RPMI7951 (cell line): ENCODE data around the gene CARM1. TPM values are rescaled to one million over a fixed set of nuclear protein-coding genes. Genes with fewer than 3 reads are reported as not detected.
"Not testable (repeated sequence)": the region's sequence is repeated elsewhere in the genome, so short reads cannot be mapped to it uniquely, and the experiment has no call there.

Experiments used
- DNase-seq: peaks from one replicate; pipeline ENCODE4 v3.0.0-alpha.2; 2012; ENCODE audit warnings: low read depth
- total RNA-seq: library from RNA; depleted of rRNA; stranded (reverse); fragments of >200 nt; shearing (Covaris generic); gene quantifications from 2 replicates; pipeline ENCODE4 v1.2.3, GENCODE V29; 2014

The CARM1 gene
- total RNA-seq, 1 experiment from 2014 or later: 23.9 TPM

GRCh38 chr19:10846500-10847202 lies 24.7 kb upstream of the CARM1 start:
- no peak for DNase-seq

GRCh38 chr19:10848230-10848856 lies 23.0 kb upstream of the CARM1 start, which contains the start of gene C19orf38:
TSS of gene C19orf38 (plus strand) at chr19:10848415. CDS start at chr19:10848509, 94 bp downstream.
- DNase-seq: no peak

- DNase-seq: no peak
Observed at GRCh38 chr19:10850631-10851030, 20.7 kb upstream of the CARM1 start.

GRCh38 chr19:10852098-10852800 lies 19.1 kb upstream of the CARM1 start:
- DNase-seq: peak; percentile 58

- no peak for DNase-seq
Observed at GRCh38 chr19:10852941-10853340, 18.4 kb upstream of the CARM1 start.

GRCh38 chr19:10854350-10855089 lies 16.8 kb upstream of the CARM1 start:
- no peak for DNase-seq

- peak; percentile 37 for DNase-seq
Observed at GRCh38 chr19:10855879-10856522, 15.4 kb upstream of the CARM1 start.

- DNase-seq: not testable (repeated sequence)
Observed at GRCh38 chr19:10856899-10857298, 14.5 kb upstream of the CARM1 start.

- DNase-seq: peak; percentile 34
Observed at GRCh38 chr19:10858204-10858828, 13.0 kb upstream of the CARM1 start.

GRCh38 chr19:10861103-10861651 lies 10.2 kb upstream of the CARM1 start:
- peak; percentile 35 for DNase-seq

- DNase-seq: no peak
Observed at GRCh38 chr19:10862561-10863106, 8.7 kb upstream of the CARM1 start.

- DNase-seq: peak; percentile 80
Observed at GRCh38 chr19:10863107-10863717, 8.1 kb upstream of the CARM1 start.

- DNase-seq: peak; percentile 73
Observed at GRCh38 chr19:10864538-10864899, 6.8 kb upstream of the CARM1 start.

GRCh38 chr19:10866495-10866894 lies 4.9 kb upstream of the CARM1 start:
- DNase-seq: no peak

GRCh38 chr19:10868872-10869547 lies 2.3 kb upstream of the CARM1 start:
- DNase-seq: no peak

- not testable (repeated sequence) for DNase-seq
Observed at GRCh38 chr19:10869872-10870311, 1.5 kb upstream of the CARM1 start.

GRCh38 chr19:10870501-10870954 lies 825 bp upstream of the CARM1 start:
- no peak for DNase-seq

GRCh38 chr19:10871711-10872545 lies 575 bp downstream of the CARM1 start:
- DNase-seq: no peak
